Endothelial cell (in vitro differentiated cells): Measurements from ENCODE around the gene MAML2. TPM values are rescaled to one million over a fixed set of nuclear protein-coding genes. Genes with fewer than 3 reads are reported as not detected.

ENCODE experiments used
- DNase-seq: peaks from one replicate; pipeline ENCODE4 v3.0.0; 2021; ENCODE audit warnings: low spot score
- H3K27ac Mint-ChIP-seq: one replicate; pipeline ENCODE4 v1.8.0; 2021; ENCODE audit warnings: mixed read lengths, inconsistent platforms; ENCODE audit not compliant: unreplicated experiment
- H3K27me3 Mint-ChIP-seq: one replicate; pipeline ENCODE4 v1.8.0; 2021; ENCODE audit warnings: mild to moderate bottlenecking, moderate library complexity, mixed read lengths, inconsistent platforms; ENCODE audit not compliant: unreplicated experiment
- H3K36me3 Mint-ChIP-seq: one replicate; pipeline ENCODE4 v1.8.0; 2021; ENCODE audit warnings: mild to moderate bottlenecking, low read depth, mixed read lengths, inconsistent platforms; ENCODE audit not compliant: unreplicated experiment
- H3K4me1 Mint-ChIP-seq: one replicate; pipeline ENCODE4 v1.8.0; 2021; ENCODE audit warnings: mild to moderate bottlenecking, mixed read lengths, inconsistent platforms; ENCODE audit not compliant: unreplicated experiment
- H3K4me3 Mint-ChIP-seq: one replicate; pipeline ENCODE4 v1.8.0; 2021; ENCODE audit warnings: mild to moderate bottlenecking, mixed read lengths, inconsistent platforms; ENCODE audit not compliant: unreplicated experiment
- H3K9me3 Mint-ChIP-seq: one replicate; pipeline ENCODE4 v1.8.0; 2021; ENCODE audit warnings: mixed read lengths, inconsistent platforms; ENCODE audit not compliant: unreplicated experiment
- CTCF ChIP-seq: fragments of 200-600 bp; sonication (generic); IDR thresholded peaks from one replicate; pipeline ENCODE4 v1.5.0; 2021; ENCODE audit warnings: antibody characterized with exemption; ENCODE audit not compliant: unreplicated experiment
- total RNA-seq: library from RNA; stranded (reverse); fragmentation: NEBNext Ultra II Directional; extraction: Animal tissue kit (Norgen Biotek cat#: 25700); gene quantifications from one replicate; pipeline ENCODE4 v1.2.1, GENCODE V29; 2021; ENCODE audit not compliant: unreplicated experiment

The MAML2 gene
- total RNA-seq, 1 donor from 2014 or later = 6.2 TPM

- H3K4me1 Mint-ChIP-seq = peaks cover 6% of the 10 kb centered on the region
- peaks cover 3% of the 10 kb centered on the region for H3K27me3 Mint-ChIP-seq
- H3K4me3 Mint-ChIP-seq = no peak overlapping the region
- no peaks in the 10 kb centered on the region for H3K36me3 Mint-ChIP-seq
- H3K27ac Mint-ChIP-seq = no peak overlapping the region
- no peaks in the 10 kb centered on the region for H3K9me3 Mint-ChIP-seq
- no peak for DNase-seq
- TF ChIP-seq CTCF = no peak
Measured at GRCh38 chr11:96006037-96006436, 337.0 kb downstream of the MAML2 start.

DNA sequence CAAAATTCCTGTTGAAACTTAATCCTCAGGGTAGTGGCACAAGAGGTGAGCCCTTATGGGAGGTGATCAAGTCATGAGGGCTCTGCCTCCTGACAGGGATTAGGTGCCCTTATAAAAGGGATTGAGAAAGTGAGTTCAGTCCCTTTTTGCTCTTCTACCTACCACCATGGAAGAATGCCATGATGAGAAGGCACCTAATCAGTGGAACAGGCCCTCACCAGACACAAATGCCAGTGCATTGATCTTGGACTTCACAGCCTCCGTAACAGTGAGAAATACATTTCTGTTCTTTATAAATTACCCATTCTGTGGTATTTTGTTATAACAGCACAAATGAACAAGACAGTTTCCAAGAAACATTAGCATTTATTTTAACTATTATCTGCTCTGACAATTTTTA, 338.1 kb downstream of the MAML2 start:
- Mint-ChIP-seq H3K4me1 (peaks cover 16% of the 10 kb centered on the region), H3K9me3 (no peaks in the 10 kb centered on the region), H3K36me3 (no peaks in the 10 kb centered on the region), H3K4me3 (no peak overlapping the region), H3K27me3 (peaks cover 5% of the 10 kb centered on the region), H3K27ac (no peak overlapping the region)
- no peak for DNase-seq
- TF ChIP-seq CTCF = no peak

DNA sequence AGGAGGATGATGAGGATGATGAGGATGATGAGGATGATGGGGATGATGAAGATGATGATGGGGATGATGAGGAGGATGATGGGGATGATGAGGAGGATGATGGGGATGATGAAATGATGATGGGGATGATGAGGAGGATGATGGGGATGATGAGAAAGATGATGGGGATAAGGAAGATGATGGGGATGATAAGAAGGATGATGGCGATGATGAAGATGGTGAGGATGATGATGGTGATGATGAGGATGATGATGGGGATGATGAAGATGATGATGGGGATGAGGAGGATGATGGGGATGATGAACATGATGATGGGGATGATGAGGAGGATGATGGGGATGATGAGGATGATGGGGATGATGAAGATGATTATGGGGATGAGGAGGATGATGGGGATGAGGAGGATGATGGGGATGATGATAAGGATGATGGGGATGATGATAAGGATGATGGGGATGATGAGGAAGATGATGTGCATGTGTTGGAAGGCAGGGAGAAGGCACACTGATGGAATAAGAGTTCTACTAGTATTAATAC, 340.2 kb downstream of the MAML2 start:
- no peak overlapping the region for H3K27ac Mint-ChIP-seq
- no peaks in the 10 kb centered on the region for H3K9me3 Mint-ChIP-seq
- H3K36me3 Mint-ChIP-seq = no peaks in the 10 kb centered on the region
- no peak for TF ChIP-seq CTCF
- H3K4me1 Mint-ChIP-seq = peaks cover 24% of the 10 kb centered on the region
- no peak overlapping the region for H3K4me3 Mint-ChIP-seq
- DNase-seq = no peak
- peaks cover 8% of the 10 kb centered on the region for H3K27me3 Mint-ChIP-seq

DNA sequence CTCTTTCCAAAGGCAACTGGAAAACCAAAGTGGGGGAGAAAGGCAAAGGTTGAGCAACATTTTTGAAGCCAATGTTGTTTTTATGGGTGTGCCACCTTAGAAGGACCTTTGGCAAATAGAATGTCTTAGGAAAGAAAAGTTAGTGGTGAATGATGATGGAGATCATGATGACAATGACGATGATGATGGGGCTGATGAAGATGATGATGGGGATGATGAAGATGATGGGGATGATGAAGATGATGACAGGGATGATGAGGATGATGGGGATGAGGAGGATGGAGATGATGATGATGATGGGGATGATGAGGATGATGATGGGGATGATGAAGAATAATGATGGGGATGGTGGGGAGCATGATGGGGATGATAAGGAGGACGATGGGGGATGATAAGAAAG, 340.7 kb downstream of the MAML2 start:
- peaks cover 24% of the 10 kb centered on the region for H3K4me1 Mint-ChIP-seq
- H3K36me3 Mint-ChIP-seq = no peaks in the 10 kb centered on the region
- no peak for TF ChIP-seq CTCF
- peak overlapping the region; percentile 99 for H3K27ac Mint-ChIP-seq
- peaks cover 8% of the 10 kb centered on the region for H3K27me3 Mint-ChIP-seq
- H3K9me3 Mint-ChIP-seq = no peaks in the 10 kb centered on the region
- no peak for DNase-seq
- H3K4me3 Mint-ChIP-seq = no peak overlapping the region

DNA sequence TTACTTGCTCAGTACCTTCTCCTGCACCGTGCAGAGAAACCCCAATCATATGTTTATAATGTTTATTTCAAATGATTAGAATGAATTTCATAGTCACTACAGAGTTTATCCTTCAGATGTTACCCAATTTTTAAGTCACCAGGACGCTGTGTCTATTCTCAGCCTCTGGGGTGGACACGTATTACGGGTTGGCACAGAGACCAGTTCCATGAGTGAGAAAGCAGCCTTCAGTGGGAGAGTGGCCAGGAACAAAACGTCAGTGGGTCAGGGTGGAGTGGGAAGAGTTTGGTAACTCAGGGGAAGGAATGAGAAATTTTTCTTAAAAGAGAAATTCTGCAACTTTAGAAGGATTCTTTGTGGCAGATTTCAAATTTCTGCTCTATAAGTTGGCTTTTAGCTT, 342.0 kb downstream of the MAML2 start:
- peaks cover 8% of the 10 kb centered on the region for H3K27me3 Mint-ChIP-seq
- no peaks in the 10 kb centered on the region for H3K9me3 Mint-ChIP-seq
- peak overlapping the region; percentile 99 for H3K27ac Mint-ChIP-seq

More for the DNA sequence above, 342.0 kb downstream of the MAML2 start:
- no peak overlapping the region for H3K4me3 Mint-ChIP-seq
- no peaks in the 10 kb centered on the region for H3K36me3 Mint-ChIP-seq
- TF ChIP-seq CTCF = no peak
- peaks cover 24% of the 10 kb centered on the region for H3K4me1 Mint-ChIP-seq
- no peak for DNase-seq
